HG03280 (cell line): ENCODE results near the gene SLC2A14.
"Not testable (repeated sequence)": the region's sequence is repeated elsewhere in the genome, so short reads cannot be mapped to it uniquely, and the experiment has no call there.

ENCODE experiments used
- ATAC-seq: cut with Tn5 transposase; IDR thresholded peaks from one replicate; pipeline ENCODE4 v1.9.1; 2021; ENCODE audit warnings: mild to moderate bottlenecking, moderate library complexity; ENCODE audit not compliant: unreplicated experiment

Gene SLC2A14

GRCh38 chr12:7870335-7870734, 2.4 kb downstream of the SLC2A14 start:
- ATAC-seq: no peak

GRCh38 chr12:7869137-7869536, 3.6 kb downstream of the SLC2A14 start:
- ATAC-seq: no peak

- no peak for ATAC-seq
Observed at GRCh38 chr12:7868391-7868790, 4.3 kb downstream of the SLC2A14 start.

- ATAC-seq: no peak
Observed at GRCh38 chr12:7864601-7865150, 8.0 kb downstream of the SLC2A14 start.

- not testable (repeated sequence) for ATAC-seq
Observed at GRCh38 chr12:7862814-7863348, 9.8 kb downstream of the SLC2A14 start.

GRCh38 chr12:7862301-7862700, 10.4 kb downstream of the SLC2A14 start:
- not testable (repeated sequence) for ATAC-seq

- ATAC-seq: no peak
Observed at GRCh38 chr12:7859552-7859951, 13.2 kb downstream of the SLC2A14 start.

GRCh38 chr12:7857971-7858370, 14.7 kb downstream of the SLC2A14 start:
- ATAC-seq: no peak

- no peak for ATAC-seq
Observed at GRCh38 chr12:7856516-7856915, 16.2 kb downstream of the SLC2A14 start.

GRCh38 chr12:7853557-7853956, 19.2 kb downstream of the SLC2A14 start:
- ATAC-seq: no peak

- ATAC-seq: not testable (repeated sequence)
Observed at GRCh38 chr12:7851622-7852081, 21.1 kb downstream of the SLC2A14 start.

- not testable (repeated sequence) for ATAC-seq
Observed at GRCh38 chr12:7850099-7850498, 22.6 kb downstream of the SLC2A14 start.

- not testable (repeated sequence) for ATAC-seq
Observed at GRCh38 chr12:7848098-7848422, 24.7 kb downstream of the SLC2A14 start.

- ATAC-seq: peak; percentile 47
Observed at GRCh38 chr12:7847226-7848097, 25.3 kb downstream of the SLC2A14 start.

- no peak for ATAC-seq
Observed at GRCh38 chr12:7844116-7844515, 28.6 kb downstream of the SLC2A14 start.

GRCh38 chr12:7843583-7843982, 29.1 kb downstream of the SLC2A14 start:
- ATAC-seq: not testable (repeated sequence)

- ATAC-seq: not testable (repeated sequence)
Observed at GRCh38 chr12:7843149-7843548, 29.6 kb downstream of the SLC2A14 start.

GRCh38 chr12:7842444-7842843, 30.3 kb downstream of the SLC2A14 start:
- ATAC-seq: not testable (repeated sequence)

- not testable (repeated sequence) for ATAC-seq
Observed at GRCh38 chr12:7839848-7840247, 32.9 kb downstream of the SLC2A14 start.

- ATAC-seq: not testable (repeated sequence)
Observed at GRCh38 chr12:7839226-7839625, 33.5 kb downstream of the SLC2A14 start.

GRCh38 chr12:7837366-7837765, 35.3 kb downstream of the SLC2A14 start:
- ATAC-seq: no peak

- ATAC-seq: no peak
Observed at GRCh38 chr12:7835766-7836165, 36.9 kb downstream of the SLC2A14 start.
